ENCODE data around the gene POC1B. TPM values are rescaled to one million over a fixed set of nuclear protein-coding genes. Genes with fewer than 3 reads are reported as not detected.
A peak's percentile ranks its signal among the peaks of the same experiment; 100 is the strongest.

POC1B gene
- total RNA-seq, 1 donor from 2014 or later, result 22.6 TPM

- H3K4me3 Mint-ChIP-seq, result no peak overlapping the region
Measured at GRCh38 chr12:89456565-89456964, 69.3 kb downstream of the POC1B start.

GRCh38 chr12:89454080-89454848 is 71.6 kb downstream of the POC1B start:
- no peak for DNase-seq
- intact Hi-C loops (cut with micrococcal nuclease), result no loop called here
- H3K36me3 Mint-ChIP-seq (ENCODE audit: low read depth), result peaks cover 16% of the 10 kb centered on the region
- no peak overlapping the region for H3K4me3 Mint-ChIP-seq
- H3K9me3 Mint-ChIP-seq, result no peaks in the 10 kb centered on the region
- no peaks in the 10 kb centered on the region for H3K27me3 Mint-ChIP-seq
- H3K4me1 Mint-ChIP-seq, result peaks cover 25% of the 10 kb centered on the region
- H3K27ac Mint-ChIP-seq, result no peak overlapping the region

More at GRCh38 chr12:89456565-89456964, 69.3 kb downstream of the POC1B start:
- peaks cover 17% of the 10 kb centered on the region for H3K36me3 Mint-ChIP-seq (ENCODE audit: low read depth)
- no peak for DNase-seq
- no peaks in the 10 kb centered on the region for H3K27me3 Mint-ChIP-seq
- intact Hi-C loops (cut with micrococcal nuclease), result no loop called here
- no peak overlapping the region for H3K27ac Mint-ChIP-seq
- peaks cover 29% of the 10 kb centered on the region for H3K4me1 Mint-ChIP-seq
- H3K9me3 Mint-ChIP-seq, result no peaks in the 10 kb centered on the region

GRCh38 chr12:89453121-89453978 is 72.5 kb downstream of the POC1B start:
- H3K27me3 Mint-ChIP-seq, result no peaks in the 10 kb centered on the region
- DNase-seq, result no peak
- H3K9me3 Mint-ChIP-seq, result no peaks in the 10 kb centered on the region
- intact Hi-C loops (cut with micrococcal nuclease), result no loop called here
- H3K4me3 Mint-ChIP-seq, result no peak overlapping the region
- peaks cover 17% of the 10 kb centered on the region for H3K36me3 Mint-ChIP-seq (ENCODE audit: low read depth)
- peaks cover 22% of the 10 kb centered on the region for H3K4me1 Mint-ChIP-seq
- H3K27ac Mint-ChIP-seq, result no peak overlapping the region

GRCh38 chr12:89451841-89452251 is 74.0 kb downstream of the POC1B start:
- DNase-seq, result no peak
- H3K36me3 Mint-ChIP-seq (ENCODE audit: low read depth), result peaks cover 23% of the 10 kb centered on the region
- H3K4me3 Mint-ChIP-seq, result no peak overlapping the region
- no peaks in the 10 kb centered on the region for H3K27me3 Mint-ChIP-seq
- intact Hi-C loops (cut with micrococcal nuclease), result no loop called here
- H3K9me3 Mint-ChIP-seq, result no peaks in the 10 kb centered on the region
- H3K27ac Mint-ChIP-seq, result no peak overlapping the region
- H3K4me1 Mint-ChIP-seq, result peaks cover 17% of the 10 kb centered on the region

GRCh38 chr12:89450907-89451306 is 74.9 kb downstream of the POC1B start:
- no peak for DNase-seq
- Mint-ChIP-seq H3K4me3 (no peak overlapping the region), H3K36me3 (ENCODE audit: low read depth) (peaks cover 27% of the 10 kb centered on the region), H3K27me3 (no peaks in the 10 kb centered on the region), H3K27ac (no peak overlapping the region), H3K9me3 (no peaks in the 10 kb centered on the region), H3K4me1 (peaks cover 14% of the 10 kb centered on the region)
- intact Hi-C loops (cut with micrococcal nuclease), result no loop called here

GRCh38 chr12:89448951-89449371 is 76.9 kb downstream of the POC1B start:
- no peak for DNase-seq
- intact Hi-C loops (cut with micrococcal nuclease), result no loop called here
- no peaks in the 10 kb centered on the region for H3K27me3 Mint-ChIP-seq
- peaks cover 9% of the 10 kb centered on the region for H3K4me1 Mint-ChIP-seq
- H3K36me3 Mint-ChIP-seq (ENCODE audit: low read depth), result peaks cover 34% of the 10 kb centered on the region
- peaks cover 5% of the 10 kb centered on the region for H3K9me3 Mint-ChIP-seq
- no peak overlapping the region for H3K4me3 Mint-ChIP-seq
- H3K27ac Mint-ChIP-seq, result no peak overlapping the region

- H3K36me3 Mint-ChIP-seq (ENCODE audit: low read depth), result peaks cover 37% of the 10 kb centered on the region
Measured at GRCh38 chr12:89448526-89448925, 77.3 kb downstream of the POC1B start.

GRCh38 chr12:89439941-89440340 is 85.9 kb downstream of the POC1B start:
- intact Hi-C loops (cut with micrococcal nuclease), result no loop called here
- Mint-ChIP-seq H3K9me3 (peaks cover 32% of the 10 kb centered on the region), H3K36me3 (ENCODE audit: low read depth) (peaks cover 60% of the 10 kb centered on the region), H3K27me3 (no peaks in the 10 kb centered on the region), H3K4me3 (no peak overlapping the region), H3K4me1 (peaks cover 9% of the 10 kb centered on the region), H3K27ac (no peak overlapping the region)
- DNase-seq, result no peak

More at GRCh38 chr12:89448526-89448925, 77.3 kb downstream of the POC1B start:
- Mint-ChIP-seq H3K9me3 (peaks cover 5% of the 10 kb centered on the region), H3K4me3 (no peak overlapping the region), H3K27me3 (no peaks in the 10 kb centered on the region), H3K27ac (no peak overlapping the region), H3K4me1 (peaks cover 9% of the 10 kb centered on the region)
- no peak for DNase-seq
- intact Hi-C loops (cut with micrococcal nuclease), result no loop called here

GRCh38 chr12:89437231-89437630 is 88.6 kb downstream of the POC1B start:
- H3K27me3 Mint-ChIP-seq, result no peaks in the 10 kb centered on the region
- no peak overlapping the region for H3K4me3 Mint-ChIP-seq
- DNase-seq, result no peak
- no peak overlapping the region for H3K27ac Mint-ChIP-seq
- intact Hi-C loops (cut with micrococcal nuclease), result no loop called here
- H3K9me3 Mint-ChIP-seq, result peaks cover 22% of the 10 kb centered on the region
- peaks cover 9% of the 10 kb centered on the region for H3K4me1 Mint-ChIP-seq
- peaks cover 57% of the 10 kb centered on the region for H3K36me3 Mint-ChIP-seq (ENCODE audit: low read depth)

- Mint-ChIP-seq H3K4me1 (peaks cover 4% of the 10 kb centered on the region), H3K9me3 (peaks cover 16% of the 10 kb centered on the region), H3K27me3 (no peaks in the 10 kb centered on the region), H3K27ac (no peak overlapping the region), H3K4me3 (no peak overlapping the region), H3K36me3 (ENCODE audit: low read depth) (peaks cover 48% of the 10 kb centered on the region)
- intact Hi-C loops (cut with micrococcal nuclease), result no loop called here
- DNase-seq, result no peak
Measured at GRCh38 chr12:89436062-89436461, 89.8 kb downstream of the POC1B start.

GRCh38 chr12:89433634-89434033 is 92.2 kb downstream of the POC1B start:
- no peak for DNase-seq
- peaks cover 9% of the 10 kb centered on the region for H3K9me3 Mint-ChIP-seq
- peak overlapping the region; percentile 27 for H3K27ac Mint-ChIP-seq
- no peak overlapping the region for H3K4me3 Mint-ChIP-seq
- peaks cover 13% of the 10 kb centered on the region for H3K4me1 Mint-ChIP-seq
- peaks cover 42% of the 10 kb centered on the region for H3K36me3 Mint-ChIP-seq (ENCODE audit: low read depth)
- H3K27me3 Mint-ChIP-seq, result no peaks in the 10 kb centered on the region
- intact Hi-C loops (cut with micrococcal nuclease), result no loop called here

GRCh38 chr12:89432396-89432795 is 93.5 kb downstream of the POC1B start:
- peaks cover 35% of the 10 kb centered on the region for H3K36me3 Mint-ChIP-seq (ENCODE audit: low read depth)
- no peak overlapping the region for H3K4me3 Mint-ChIP-seq
- DNase-seq, result no peak
- H3K9me3 Mint-ChIP-seq, result peaks cover 5% of the 10 kb centered on the region
- no peaks in the 10 kb centered on the region for H3K27me3 Mint-ChIP-seq
- intact Hi-C loops (cut with micrococcal nuclease), result no loop called here
- H3K27ac Mint-ChIP-seq, result no peak overlapping the region
- peaks cover 24% of the 10 kb centered on the region for H3K4me1 Mint-ChIP-seq

GRCh38 chr12:89429528-89429927 is 96.3 kb downstream of the POC1B start:
- Mint-ChIP-seq H3K36me3 (ENCODE audit: low read depth) (peaks cover 36% of the 10 kb centered on the region), H3K27me3 (no peaks in the 10 kb centered on the region), H3K4me1 (peaks cover 31% of the 10 kb centered on the region), H3K27ac (no peak overlapping the region), H3K4me3 (no peak overlapping the region), H3K9me3 (no peaks in the 10 kb centered on the region)
- intact Hi-C loops (cut with micrococcal nuclease), result loop anchor here (5.0 kb wide), 1 partner anchor 37 kb away; no protein-coding TSS in a partner anchor
- DNase-seq, result no peak

All from activated CD4-positive, alpha-beta T cell treated with anti-CD3 and anti-CD28 coated beads, Interleukin-2, amount 10 ng/mL, durations not matched to agents 24 days and 14 days (primary cell).